ENCODE measurements around the gene ITFG1. TPM values are rescaled to one million over a fixed set of nuclear protein-coding genes. Genes with fewer than 3 reads are reported as not detected.

ITFG1 gene
- total and polyA plus RNA-seq, 9 of the 15 experiments (the other 6 are each of a cell fraction or from before 2014, with no cell fraction given), result 17.1 to 83.5 (median 35.8) TPM

DNA sequence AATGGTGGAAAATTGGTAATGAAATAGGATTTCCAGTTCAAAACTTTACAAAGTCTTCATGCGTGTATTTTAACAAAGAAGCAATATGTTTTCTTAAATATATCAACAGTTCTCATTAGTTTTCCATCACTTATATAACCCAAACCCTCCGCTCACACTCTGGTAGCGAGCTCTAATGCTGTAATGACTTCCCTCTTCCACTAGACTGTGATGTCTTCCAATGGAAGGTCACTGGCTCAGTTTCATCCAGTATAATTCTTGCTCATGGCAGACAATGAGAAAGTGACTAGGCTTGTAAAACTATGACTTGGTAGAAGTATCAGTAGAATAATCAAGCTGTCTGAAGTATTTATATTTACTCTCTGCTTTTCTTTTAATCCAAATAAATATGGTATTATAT, 349.9 kb downstream of the ITFG1 start (continued):
- TF ChIP-seq, protein P1, sequence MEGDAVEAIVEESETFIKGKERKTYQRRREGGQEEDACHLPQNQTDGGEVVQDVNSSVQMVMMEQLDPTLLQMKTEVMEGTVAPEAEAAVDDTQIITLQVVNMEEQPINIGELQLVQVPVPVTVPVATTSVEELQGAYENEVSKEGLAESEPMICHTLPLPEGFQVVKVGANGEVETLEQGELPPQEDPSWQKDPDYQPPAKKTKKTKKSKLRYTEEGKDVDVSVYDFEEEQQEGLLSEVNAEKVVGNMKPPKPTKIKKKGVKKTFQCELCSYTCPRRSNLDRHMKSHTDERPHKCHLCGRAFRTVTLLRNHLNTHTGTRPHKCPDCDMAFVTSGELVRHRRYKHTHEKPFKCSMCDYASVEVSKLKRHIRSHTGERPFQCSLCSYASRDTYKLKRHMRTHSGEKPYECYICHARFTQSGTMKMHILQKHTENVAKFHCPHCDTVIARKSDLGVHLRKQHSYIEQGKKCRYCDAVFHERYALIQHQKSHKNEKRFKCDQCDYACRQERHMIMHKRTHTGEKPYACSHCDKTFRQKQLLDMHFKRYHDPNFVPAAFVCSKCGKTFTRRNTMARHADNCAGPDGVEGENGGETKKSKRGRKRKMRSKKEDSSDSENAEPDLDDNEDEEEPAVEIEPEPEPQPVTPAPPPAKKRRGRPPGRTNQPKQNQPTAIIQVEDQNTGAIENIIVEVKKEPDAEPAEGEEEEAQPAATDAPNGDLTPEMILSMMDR (IDR thresholded peaks at IDR 0.05 in 2 of 3, conservative IDR thresholded peaks at IDR 0.05 in 1 of 3; ENCODE audit: insufficient read depth in 2 of 3, low read depth in 1 of 3, low read length in 3 of 3), result peak in 2 of 3 experiments; percentile 35 to 43; a peak in 3 of 6 replicates
- TF ChIP-seq MCM2 (IDR thresholded peaks at IDR 0.05; ENCODE audit: low read depth) (no peak), TARDBP (IDR thresholded peaks at IDR 0.05) (no peak), CBFA2T3 (IDR thresholded peaks at IDR 0.05) (no peak), SIN3B (IDR thresholded peaks at IDR 0.05; ENCODE audit: low read depth) (no peak)
- TF ChIP-seq, protein P2, sequence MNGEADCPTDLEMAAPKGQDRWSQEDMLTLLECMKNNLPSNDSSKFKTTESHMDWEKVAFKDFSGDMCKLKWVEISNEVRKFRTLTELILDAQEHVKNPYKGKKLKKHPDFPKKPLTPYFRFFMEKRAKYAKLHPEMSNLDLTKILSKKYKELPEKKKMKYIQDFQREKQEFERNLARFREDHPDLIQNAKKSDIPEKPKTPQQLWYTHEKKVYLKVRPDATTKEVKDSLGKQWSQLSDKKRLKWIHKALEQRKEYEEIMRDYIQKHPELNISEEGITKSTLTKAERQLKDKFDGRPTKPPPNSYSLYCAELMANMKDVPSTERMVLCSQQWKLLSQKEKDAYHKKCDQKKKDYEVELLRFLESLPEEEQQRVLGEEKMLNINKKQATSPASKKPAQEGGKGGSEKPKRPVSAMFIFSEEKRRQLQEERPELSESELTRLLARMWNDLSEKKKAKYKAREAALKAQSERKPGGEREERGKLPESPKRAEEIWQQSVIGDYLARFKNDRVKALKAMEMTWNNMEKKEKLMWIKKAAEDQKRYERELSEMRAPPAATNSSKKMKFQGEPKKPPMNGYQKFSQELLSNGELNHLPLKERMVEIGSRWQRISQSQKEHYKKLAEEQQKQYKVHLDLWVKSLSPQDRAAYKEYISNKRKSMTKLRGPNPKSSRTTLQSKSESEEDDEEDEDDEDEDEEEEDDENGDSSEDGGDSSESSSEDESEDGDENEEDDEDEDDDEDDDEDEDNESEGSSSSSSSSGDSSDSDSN (IDR thresholded peaks at IDR 0.05; ENCODE audit: borderline replicate concordance in 1 of 2, low read depth in 2 of 2, low read length in 2 of 2), result no peak

DNA sequence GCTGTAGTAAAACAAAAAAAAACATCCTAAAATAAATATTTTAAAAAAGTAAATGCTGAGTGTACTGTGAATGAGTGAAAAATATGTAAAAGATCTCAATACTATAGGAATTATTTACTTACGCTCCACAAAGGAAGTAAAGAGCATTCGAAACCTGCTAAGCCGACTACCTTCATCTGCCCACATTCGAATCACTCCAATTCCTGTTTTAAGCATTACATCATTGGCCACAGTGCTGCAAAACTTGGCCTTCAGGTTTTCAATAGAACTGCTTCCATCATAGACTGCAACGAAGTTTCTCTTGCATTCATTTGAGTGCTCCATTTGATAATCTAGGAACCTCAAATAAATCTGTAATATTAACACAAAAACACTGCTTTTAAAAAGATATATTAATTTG, 351.5 kb downstream of the ITFG1 start:
- H3K27me3 ChIP-seq (ENCODE audit: control insufficient read depth in 2 of 2, insufficient read depth in 2 of 2, low read length in 2 of 2), result no peaks in the 10 kb centered on the region
- no peaks in the 10 kb centered on the region for H3K9me1 ChIP-seq (ENCODE audit: control insufficient read depth, insufficient read depth, low read length)
- no peak overlapping the region for H3K4me2 ChIP-seq (ENCODE audit: insufficient read depth, low read length)
- no peak for DNase-seq (ENCODE audit: extremely low read depth in 1 of 4, low spot score in 3 of 4)
- no peaks in the 10 kb centered on the region for H3K4me1 ChIP-seq (replicated peaks in 1 of 2; ENCODE audit: control insufficient read depth in 2 of 2, insufficient read depth in 2 of 2, low read length in 2 of 2)
- no peak for ATAC-seq
- ChIA-PET CTCF (ENCODE audit: low intra/inter-chr PET ratio) (interaction anchor here (0.5 kb wide), 1 partner anchor 96 kb away, joined by 3 read pairs; no protein-coding TSS in a partner anchor), POLR2A (no interaction called here)
- no peak overlapping the region for H3K4me3 ChIP-seq
- no peaks in the 10 kb centered on the region for H3K79me2 ChIP-seq (ENCODE audit: control insufficient read depth, insufficient read depth, low read length)
- in situ Hi-C loops (cut with MboI), result no loop called here
- no peak overlapping the region for H3K27ac ChIP-seq (ENCODE audit: extremely low read depth, low read depth, low read length)
- H2AFZ ChIP-seq (ENCODE audit: low read depth, low read length), result no peak overlapping the region
- no peak for FAIRE-seq
- peaks cover 40% of the 10 kb centered on the region; the same call in 2 of the 3 replicates for H3K36me3 ChIP-seq (ENCODE audit: control insufficient read depth, insufficient read depth, low read length)
- no peaks in the 10 kb centered on the region for H3K9me3 ChIP-seq (replicated peaks; ENCODE audit: control insufficient read depth, insufficient read depth, low read depth, low read length)
- intact Hi-C loops (cut with micrococcal nuclease), result no loop called here
- H4K20me1 ChIP-seq (replicated peaks; ENCODE audit: control insufficient read depth, insufficient read depth, low read length), result no peaks in the 10 kb centered on the region
- H3K9ac ChIP-seq (ENCODE audit: insufficient read depth in 1 of 2, low read depth in 2 of 2, low read length in 2 of 2), result no peak overlapping the region
- WGBS (ENCODE audit: insufficient coverage, low coverage, missing lambda C conversion rate), result 73% methylated on average over 5 of the region's 5 CpGs
- no TSS peak for BruUV-seq (replicated peaks)
- TF ChIP-seq, protein P3, sequence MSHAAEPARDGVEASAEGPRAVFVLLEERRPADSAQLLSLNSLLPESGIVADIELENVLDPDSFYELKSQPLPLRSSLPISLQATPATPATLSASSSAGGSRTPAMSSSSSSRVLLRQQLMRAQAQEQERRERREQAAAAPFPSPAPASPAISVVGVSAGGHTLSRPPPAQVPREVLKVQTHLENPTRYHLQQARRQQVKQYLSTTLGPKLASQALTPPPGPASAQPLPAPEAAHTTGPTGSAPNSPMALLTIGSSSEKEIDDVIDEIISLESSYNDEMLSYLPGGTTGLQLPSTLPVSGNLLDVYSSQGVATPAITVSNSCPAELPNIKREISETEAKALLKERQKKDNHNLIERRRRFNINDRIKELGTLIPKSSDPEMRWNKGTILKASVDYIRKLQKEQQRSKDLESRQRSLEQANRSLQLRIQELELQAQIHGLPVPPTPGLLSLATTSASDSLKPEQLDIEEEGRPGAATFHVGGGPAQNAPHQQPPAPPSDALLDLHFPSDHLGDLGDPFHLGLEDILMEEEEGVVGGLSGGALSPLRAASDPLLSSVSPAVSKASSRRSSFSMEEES (CRISPR knock-in tag; IDR thresholded peaks at IDR 0.05), result no peak
- TF ChIP-seq ZNF224 (CRISPR knock-in tag; IDR thresholded peaks at IDR 0.05) (no peak), TARDBP (IDR thresholded peaks at IDR 0.05) (no peak)
- TF ChIP-seq, protein P4, sequence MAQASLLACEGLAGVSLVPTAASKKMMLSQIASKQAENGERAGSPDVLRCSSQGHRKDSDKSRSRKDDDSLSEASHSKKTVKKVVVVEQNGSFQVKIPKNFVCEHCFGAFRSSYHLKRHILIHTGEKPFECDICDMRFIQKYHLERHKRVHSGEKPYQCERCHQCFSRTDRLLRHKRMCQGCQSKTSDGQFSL (CRISPR knock-in tag; IDR thresholded peaks at IDR 0.05), result no peak
- TF ChIP-seq, protein P4 (tag; IDR thresholded peaks at IDR 0.05), result no peak
- TF ChIP-seq, protein P5, sequence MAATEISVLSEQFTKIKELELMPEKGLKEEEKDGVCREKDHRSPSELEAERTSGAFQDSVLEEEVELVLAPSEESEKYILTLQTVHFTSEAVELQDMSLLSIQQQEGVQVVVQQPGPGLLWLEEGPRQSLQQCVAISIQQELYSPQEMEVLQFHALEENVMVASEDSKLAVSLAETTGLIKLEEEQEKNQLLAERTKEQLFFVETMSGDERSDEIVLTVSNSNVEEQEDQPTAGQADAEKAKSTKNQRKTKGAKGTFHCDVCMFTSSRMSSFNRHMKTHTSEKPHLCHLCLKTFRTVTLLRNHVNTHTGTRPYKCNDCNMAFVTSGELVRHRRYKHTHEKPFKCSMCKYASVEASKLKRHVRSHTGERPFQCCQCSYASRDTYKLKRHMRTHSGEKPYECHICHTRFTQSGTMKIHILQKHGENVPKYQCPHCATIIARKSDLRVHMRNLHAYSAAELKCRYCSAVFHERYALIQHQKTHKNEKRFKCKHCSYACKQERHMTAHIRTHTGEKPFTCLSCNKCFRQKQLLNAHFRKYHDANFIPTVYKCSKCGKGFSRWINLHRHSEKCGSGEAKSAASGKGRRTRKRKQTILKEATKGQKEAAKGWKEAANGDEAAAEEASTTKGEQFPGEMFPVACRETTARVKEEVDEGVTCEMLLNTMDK (IDR thresholded peaks at IDR 0.05; ENCODE audit: borderline replicate concordance, insufficient read depth, low read depth, low read length, poor library complexity, severe bottlenecking), result no peak
